Stimulated activated CD8-positive, alpha-beta memory T cell treated with anti-CD3 and anti-CD28 coated beads, Interleukin-12 subunit alpha, Interleukin-12 subunit beta, amount 100 ng/mL, for 1 hour (primary cell): ENCODE data around the gene TASP1.
"Not testable (repeated sequence)": the region's sequence is repeated elsewhere in the genome, so short reads cannot be mapped to it uniquely, and the experiment has no call there.

Source experiments
- DNase-seq: peaks from one replicate; pipeline ENCODE4 v3.0.0-alpha.2; 2020; ENCODE audit warnings: low read depth

Gene TASP1

DNA sequence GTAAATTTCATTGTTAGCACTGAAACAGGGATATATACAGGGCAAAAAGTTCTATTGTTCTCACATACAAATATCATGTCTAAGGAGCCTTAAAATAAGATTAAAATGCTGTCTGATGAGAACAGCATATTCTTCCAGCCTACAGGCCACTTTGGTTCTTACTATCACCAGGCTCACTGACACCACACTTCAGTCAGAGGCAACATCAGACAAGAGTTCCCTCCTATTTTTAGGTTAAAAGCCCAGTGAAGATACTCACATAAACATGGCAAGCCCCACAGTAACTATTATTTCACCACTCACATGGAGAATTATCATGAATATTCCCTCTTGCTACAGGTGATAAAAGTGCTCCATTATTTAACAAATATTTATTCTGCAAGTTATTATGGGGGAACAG lies 241.9 kb downstream of the TASP1 start:
- no peak for DNase-seq

DNA sequence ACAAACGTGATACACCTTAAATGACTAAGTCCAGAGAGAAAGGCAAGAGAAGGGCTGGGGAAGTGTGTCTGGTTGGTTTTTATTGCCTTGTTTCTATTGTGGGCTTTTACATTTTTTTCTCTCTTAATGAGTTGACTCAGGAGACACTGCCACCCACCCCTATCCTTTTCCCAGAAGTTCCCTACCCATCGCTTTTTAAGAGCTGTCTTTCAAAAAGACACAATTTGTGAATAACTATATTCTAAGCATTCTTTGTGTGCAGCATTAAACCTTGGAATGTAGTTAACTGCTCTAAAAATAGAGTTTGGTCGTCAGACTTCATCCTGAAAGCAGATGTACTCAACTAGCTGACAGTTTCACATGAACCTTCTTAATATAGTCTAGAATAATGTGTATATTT lies 242.7 kb downstream of the TASP1 start:
- no peak for DNase-seq

DNA sequence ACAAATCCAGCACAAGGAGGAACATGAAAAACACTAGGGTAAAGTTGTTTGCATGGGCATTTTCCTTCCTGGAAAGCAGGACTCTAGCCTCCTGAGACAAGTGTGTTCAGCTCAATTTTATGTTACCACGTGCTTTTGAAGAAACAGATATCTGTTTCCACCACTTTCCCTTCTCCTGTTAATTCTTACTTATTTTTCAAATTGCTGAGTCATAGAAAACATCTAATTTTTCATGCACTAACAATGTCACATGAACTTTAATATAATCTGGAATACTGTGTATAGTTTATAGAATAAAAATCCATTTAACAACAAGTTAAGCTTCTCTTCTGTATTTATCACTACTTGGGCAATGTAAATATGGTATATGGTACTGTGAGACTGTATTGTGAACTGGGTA lies 243.5 kb downstream of the TASP1 start:
- no peak for DNase-seq

DNA sequence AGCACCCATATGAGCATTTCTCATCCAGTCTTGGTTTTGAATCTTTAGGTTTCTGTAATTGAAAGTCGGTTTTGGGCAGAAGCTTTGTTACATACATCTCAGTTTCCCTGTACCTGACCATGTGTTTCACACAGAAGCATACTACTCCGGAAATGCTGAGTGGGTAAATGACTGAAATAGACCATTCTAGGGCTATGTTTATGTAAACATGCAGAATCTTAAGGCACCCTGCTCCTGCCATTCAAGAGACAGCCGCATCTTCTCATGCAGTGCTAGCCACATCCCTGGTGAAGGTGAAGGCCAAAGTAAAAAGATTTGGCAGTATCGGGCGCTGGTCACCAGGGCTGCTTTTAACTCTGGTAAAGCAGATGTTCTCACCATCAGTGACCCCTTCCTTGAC lies 246.3 kb downstream of the TASP1 start:
- no peak for DNase-seq

DNA sequence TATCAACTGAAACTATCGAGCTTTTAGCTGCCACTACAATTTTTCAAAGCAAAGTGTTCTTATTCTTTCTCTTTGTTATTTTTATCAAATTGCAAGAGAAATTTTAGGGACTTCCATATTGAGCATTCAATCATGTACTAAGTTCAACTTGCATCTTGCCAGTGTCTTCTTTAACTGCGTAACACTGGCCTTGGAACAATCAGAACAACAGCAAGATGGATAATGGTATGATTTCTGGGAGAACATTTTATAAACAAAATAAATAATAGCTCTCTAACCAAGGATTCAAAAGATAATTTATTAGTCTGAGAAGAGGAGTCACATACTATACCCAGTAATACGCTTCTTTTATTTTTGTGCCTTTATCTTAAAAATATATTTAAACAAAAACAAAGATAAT lies 249.6 kb downstream of the TASP1 start:
- no peak for DNase-seq

DNA sequence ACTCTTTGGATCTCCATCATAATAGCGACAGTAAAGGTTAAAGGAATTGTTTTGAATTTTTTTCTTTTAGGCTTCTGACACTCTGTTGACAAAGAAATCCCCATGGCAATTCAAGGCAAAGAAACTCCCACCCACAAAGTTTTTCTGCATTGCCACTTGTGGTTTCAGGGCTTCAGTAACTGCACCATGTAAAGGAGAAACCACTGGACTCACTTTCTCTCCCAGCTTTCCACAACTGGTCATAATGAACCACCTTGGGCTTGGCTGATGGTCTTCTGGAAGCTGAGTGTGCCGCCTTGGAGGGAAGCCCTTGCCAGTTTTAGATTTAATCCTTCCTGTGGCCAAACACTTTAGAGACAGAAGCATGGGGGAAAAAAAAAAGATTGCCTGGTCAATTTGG lies 254.6 kb downstream of the TASP1 start:
- no peak for DNase-seq

DNA sequence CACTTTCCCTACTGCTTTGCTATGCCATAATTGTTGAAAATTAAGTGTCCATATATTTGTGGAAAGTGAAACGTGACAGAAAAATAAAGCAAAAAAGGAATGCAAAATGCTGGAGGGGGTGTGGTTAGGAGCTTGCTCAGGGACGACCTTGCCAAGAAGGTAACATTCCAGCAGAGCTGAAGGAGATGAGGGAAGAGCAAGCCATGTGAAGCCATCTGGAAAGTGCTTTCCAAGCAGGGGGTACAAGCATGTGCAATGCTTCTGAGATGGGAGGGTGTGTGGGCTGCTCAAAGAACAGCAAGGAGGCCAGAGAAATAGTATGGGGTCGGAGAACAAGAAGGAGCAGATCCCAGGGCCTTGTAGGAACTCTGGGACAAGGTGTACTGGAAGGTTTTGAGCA lies 255.9 kb downstream of the TASP1 start:
- DNase-seq, result no peak

DNA sequence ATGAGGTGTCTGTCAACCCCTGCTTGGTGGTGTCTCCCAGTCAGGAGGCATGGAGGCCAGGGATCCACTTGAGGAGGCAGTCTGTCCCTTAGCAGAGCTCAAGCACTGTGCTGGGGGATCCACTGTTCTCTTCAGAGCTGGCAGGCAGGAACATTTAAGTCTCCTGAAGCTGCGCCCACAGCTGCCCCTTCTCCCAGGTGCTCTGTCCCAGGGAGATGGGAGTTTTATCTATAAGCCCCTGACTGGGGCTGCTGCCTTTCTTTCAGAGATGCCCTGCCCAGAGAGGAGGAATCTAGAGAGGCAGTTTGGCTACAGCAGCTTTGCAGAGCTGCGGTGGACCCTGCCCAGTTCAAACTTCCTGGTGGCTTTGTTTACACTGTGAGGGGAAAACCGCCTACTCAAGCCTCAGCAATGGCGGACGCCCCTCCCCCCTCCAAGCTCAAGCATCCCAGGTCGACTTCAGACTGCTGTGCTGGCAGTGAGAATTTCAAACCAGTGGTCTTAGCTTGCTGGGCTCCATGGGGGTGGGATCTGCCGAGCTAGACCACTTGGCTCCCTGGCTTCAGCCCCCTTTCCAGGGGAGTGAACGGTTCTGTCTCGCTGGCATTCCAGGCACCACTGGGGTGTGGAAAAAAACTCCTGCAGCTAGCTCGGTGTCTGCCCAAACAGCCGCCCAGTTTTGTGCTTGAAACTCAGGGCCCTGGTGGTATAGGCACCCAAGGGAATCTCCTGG lies 258.1 kb downstream of the TASP1 start:
- not testable (repeated sequence) for DNase-seq

DNA sequence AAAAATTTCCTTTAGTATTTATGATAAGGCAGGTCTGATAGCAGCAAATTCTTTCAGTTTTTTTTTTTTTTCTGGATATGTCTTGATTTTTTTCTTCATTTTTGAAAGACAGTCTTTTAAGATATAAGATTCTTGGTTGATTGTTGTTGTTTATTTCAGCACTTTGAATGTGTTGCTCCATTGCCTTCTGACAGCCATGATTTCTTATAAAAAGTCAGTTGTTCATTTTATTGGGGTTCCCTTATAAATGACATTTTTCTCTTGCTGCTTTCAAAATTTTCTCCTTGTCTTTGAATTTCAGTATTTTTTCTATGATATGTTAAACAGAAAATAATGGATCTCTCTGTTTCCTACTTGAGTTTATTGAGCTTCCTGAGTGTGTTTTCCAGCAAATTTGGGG lies 265.3 kb downstream of the TASP1 start:
- DNase-seq, result no peak

DNA sequence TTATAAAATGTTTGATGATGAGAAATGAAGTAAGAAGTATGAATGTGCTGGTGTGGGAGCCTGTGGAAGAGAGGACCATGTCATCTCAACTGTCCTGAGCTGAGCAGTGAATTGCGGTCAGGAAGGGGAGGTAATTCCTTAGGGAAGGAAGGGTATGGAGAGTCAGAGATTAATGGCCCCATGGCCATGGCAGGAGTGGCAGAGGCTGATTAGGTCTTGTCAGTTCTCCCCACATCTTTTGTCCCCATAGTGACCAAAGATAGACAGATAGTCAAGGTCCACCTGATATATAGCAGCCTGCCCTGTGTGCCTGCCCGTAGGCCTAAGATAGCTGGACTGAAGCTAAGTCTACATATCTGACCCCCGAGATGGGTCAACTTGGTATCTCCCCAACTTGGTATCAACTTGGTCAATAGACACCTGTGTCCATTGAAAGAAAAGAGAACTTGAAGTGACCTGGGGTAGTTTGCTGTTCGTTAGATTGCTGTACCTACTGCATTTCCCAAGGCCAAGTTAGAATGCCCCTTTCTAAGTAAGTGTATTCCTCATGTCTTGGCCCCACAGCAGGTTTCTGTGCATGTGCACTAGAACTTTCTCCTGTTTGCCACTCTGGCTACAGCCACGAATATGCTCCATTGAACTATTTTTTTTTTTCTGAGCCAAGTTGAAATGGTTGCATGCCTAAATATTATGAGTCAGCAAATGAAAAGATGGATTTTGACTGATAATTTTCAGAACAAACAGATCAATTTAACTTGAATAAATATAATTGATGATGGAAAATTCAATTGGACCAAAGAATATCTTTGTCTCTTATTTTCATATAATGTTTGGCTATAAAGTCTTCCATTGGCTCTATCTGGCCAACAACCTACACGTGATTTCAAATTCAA lies 274.2 kb downstream of the TASP1 start:
- DNase-seq, result no peak

DNA sequence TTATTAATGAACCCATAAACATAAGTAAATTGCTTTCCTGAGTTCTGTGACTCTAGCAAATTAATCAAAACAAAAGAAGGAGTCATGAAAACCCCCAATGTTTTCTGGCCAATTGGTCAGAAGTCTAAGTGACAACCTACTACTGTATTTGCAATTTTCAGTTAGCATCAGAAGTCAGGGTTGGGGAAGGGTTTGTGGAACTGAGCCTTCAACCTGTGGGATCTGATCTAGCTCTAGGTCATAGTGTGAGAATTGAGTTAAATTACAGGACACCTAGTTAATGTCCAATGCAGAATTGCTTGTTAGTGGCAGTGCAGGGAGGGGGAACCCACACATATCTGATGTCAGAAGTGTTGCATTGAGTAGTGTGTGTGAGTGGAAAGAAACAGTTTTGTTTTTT lies 275.3 kb downstream of the TASP1 start:
- no peak for DNase-seq

DNA sequence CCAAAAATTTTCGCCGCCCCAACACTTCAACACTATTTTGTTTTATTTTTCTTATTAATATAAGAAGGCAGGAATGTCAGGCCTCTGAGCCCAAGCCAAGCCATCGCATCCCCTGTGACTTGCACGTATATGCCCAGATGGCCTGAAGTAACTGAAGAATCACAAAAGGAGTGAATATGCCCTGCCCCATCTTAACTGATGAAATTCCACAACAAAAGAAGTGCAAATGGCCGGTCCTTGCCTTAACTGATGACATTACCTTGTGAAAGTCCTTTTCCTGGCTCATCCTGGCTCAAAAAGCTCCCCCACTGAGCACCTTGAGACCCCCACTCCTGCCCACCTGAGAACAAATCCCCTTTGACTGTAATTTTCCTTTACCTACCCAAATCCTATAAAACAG lies 276.6 kb downstream of the TASP1 start:
- DNase-seq, result not testable (repeated sequence)

DNA sequence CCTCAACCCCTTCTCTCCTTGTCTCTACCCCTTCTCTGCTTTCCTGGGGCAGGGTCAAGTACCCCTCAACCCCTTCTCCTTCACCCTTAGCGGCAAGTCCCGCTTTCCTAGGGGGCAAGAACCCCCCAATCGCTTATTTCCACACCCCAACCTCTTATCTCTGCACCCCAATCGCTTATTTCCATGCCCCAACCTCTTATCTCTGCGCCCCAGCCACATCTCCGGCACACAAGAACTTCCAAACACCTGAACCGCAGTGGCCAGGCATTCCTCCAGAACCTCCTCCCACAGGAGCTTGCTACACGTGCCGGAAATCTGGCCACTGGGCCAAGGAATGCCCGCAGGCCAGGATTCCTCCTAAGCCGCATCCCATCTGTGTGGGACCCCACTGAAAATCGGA lies 279.8 kb downstream of the TASP1 start:
- DNase-seq, result not testable (repeated sequence)

DNA sequence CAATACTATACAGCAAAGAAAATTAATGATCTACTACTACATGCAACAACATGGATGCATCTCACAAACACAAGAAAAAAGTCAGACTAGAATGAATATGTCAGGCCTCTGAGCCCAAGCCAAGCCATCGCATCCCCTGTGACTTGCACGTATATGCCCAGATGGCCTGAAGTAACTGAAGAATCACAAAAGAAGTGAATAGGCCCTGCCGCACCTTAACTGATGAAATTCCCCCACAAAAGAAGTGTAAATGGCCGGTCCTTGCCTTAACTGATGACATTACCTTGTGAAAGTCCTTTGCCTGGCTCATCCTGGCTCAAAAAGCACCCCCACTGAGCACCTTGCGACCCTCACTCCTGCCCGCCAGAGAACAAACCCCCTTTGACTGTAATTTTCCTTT lies 280.9 kb downstream of the TASP1 start:
- not testable (repeated sequence) for DNase-seq

DNA sequence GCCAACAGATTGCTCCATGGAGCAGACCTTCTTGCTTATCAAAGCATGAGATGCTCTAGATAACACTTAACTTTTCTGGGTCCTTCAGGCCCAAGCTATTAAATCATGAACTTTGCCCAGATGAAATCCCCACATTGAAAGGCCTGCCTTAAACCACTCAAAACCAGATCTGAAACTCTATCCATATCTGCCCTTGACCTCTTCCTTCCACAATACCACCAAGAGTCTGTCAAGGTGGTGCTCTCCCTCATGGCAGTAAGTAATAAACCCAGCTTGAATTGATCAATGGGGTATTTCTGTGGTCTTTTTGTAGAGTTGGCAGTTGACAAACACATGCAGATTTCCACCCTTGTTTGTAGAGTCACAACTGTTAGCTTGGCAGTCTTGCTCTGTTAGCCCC lies 282.1 kb downstream of the TASP1 start:
- no peak for DNase-seq

DNA sequence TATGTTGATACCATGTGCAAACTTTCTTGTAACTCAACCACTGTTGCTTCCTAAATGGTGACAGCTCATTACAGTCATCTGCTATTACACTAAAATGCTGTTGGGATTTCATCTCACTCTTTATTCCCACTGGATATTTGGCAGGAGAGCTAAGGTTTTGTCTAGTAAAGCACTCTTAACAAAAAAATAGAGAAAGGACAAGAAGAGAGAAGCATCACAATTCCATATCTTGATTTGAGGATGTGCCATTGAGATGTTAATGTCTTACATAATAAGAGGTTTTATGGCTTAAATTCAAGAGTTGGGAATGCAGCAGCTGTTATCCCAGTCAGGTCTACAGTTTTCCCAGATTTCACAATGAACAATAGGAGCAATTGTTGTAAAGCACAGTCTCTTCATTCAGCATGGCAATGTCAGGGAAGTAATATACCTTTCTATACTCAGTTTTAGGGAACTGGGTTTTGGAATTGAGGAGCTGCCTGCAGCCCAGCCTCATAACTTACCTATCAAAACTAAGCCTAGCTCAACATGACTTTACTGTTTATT lies 282.7 kb downstream of the TASP1 start:
- DNase-seq, result no peak

DNA sequence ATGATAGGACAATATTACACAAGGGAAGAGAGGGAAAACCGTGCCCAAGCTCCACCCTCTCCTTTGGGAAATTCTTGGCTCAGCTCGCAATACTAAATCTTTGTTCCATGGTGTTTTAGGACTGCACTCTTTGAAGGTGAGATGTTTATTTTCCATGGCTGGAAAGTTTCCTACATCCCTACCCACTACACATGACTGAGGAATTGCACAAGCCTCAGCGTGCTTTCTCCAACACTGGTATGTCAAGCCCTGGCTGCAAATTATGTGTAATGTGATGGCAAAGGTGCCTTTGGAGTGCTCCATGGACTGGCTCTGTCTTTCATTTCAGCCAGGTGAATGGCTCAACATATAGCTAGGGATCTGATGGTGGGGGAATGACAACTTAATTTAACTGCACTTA lies 283.3 kb downstream of the TASP1 start:
- no peak for DNase-seq

DNA sequence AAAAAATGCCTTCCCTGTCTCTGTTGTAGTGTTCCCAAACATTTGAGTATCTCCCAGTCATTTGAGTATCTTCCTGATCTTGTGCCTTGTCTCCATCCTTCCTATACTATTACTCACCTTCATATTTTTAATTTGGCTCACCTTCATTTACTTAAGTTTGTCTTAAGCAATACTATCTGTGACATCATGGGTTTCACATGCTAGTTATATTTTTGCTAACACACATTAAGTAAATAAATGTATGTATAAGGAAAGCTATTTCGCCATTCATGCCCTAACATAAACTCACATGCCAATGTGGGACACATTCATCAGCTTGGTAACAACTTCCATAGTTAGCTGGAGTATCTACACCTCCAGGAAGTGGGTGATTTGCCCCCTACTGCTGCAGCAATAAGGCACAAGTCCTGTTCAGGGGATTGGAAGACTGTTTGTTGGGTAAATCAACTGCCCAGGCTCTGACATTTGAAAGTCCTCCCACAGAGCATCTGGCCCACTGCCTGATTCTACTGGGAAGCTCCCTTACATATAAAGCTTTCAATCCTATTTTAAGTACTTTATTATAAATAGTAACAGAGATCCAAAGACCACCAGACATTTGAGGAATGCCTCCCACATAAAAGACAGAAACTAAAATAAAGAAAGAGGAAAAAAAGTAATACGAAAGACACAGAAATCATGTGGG lies 285.3 kb downstream of the TASP1 start:
- no peak for DNase-seq

DNA sequence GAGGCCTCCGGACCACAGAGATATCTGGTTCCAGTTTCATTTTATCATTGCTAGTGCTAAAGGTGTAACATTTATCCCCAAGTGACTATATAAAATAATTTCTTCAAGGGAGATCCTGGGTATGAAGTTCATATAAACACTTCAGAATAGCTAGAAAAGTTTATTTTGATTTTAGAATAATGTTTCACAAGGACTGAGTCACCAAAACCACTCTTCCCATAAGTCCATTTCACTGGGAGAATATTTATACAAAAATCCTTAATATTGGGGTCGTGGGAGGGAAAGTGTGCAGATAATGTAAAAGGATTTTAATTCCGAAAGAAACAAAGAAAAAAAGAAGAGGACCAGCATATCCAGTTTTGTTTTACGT lies 289.5 kb downstream of the TASP1 start:
- DNase-seq, result no peak

DNA sequence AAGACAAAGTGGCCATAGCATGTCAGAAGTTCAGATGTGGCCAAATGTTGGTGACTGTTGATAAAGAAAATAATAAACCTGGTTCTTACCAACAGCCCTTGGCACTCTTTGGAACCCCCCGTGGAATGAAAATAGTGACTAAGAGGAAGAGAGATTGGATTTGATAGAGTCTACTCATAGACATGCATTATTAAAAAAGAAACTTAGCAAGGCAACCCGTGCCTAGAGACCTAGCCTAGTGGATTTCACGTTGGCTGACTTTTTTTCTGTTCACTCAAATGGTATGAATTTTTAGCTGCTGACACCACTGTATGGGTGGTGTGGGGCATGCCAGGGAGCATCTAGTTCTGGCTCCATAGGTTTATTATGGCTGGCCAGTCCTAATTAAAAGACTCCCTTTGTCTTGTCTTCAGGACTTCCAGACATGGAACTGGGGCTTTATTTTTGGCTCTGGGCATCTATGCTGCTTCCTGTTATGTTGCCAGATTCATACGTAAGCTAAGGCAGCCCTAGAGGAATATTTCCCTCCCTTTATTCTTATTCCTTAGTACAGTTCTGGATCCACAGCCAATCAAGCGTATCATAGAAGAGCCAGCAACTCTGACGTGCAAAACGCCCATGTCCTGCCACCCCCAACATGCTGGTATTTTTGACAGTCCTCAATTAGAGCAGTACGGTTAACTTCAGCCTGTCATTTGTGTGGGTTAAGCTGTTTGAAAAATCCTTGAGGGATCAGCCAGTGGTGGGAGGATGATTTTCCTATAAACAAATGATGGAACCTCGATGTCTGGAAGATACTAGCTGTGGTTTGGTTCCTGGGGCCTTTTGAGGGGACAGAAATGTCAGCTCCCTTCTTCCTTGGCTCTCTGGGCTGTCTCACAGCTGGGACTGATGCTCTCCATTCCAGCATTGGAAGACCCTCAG lies 290.2 kb downstream of the TASP1 start:
- no peak for DNase-seq

DNA sequence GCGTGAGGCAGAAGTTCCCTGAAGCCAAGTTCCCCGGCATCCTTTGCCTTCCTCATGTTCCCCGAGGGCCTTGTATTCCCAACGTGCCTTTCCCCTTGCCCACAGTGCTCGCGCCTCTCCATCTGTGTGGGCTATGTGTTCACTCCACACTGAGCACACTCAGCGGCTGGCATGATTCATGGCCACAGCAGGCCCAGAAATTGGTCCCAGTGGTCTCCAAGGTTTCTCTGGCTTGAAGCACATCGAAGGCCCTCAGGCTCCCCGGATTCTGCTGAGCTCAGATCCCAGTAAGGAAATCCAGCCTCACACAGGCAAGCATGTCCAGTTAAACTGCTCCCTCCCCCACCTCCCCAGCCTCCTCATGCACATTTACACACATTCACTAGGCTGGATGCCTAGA lies 294.1 kb downstream of the TASP1 start:
- no peak for DNase-seq
